BJ (cell line): Measurements from ENCODE around the gene NAV2. TPM values are rescaled to one million over a fixed set of nuclear protein-coding genes. Genes with fewer than 3 reads are reported as not detected.

Experiments
- CTCF ChIA-PET: fragments of 350-600 bp; formaldehyde crosslinking; extraction: SDS; loops from one replicate; lab custom pipeline; 2021; ENCODE audit warnings: antibody characterized with exemption, inconsistent platforms; lab: Yijun Ruan, JAX
- POLR2A ChIA-PET: fragments of 300-600 bp; sonication (Branson Sonifier 250); formaldehyde crosslinking; extraction: SDS; loops from one replicate; lab custom pipeline; 2021; ENCODE audit warnings: antibody characterized with exemption; lab: Charles Lee
- DNase-seq: peaks from one replicate; pipeline ENCODE4 v3.0.0-alpha.2; 2011; ENCODE audit warnings: low read depth
- H3K27me3 ChIP-seq: 2 replicates; pipeline ENCODE4 v1.6.0; 2011; ENCODE audit warnings: low read length; ENCODE audit not compliant: control insufficient read depth, insufficient read depth
- H3K36me3 ChIP-seq: 2 replicates; pipeline ENCODE4 v1.5.1; 2011; ENCODE audit warnings: low read length; ENCODE audit not compliant: control insufficient read depth, insufficient read depth
- H3K4me3 ChIP-seq: 2 replicates; pipeline ENCODE4 v1.5.1; 2011; ENCODE audit warnings: low read depth, mild to moderate bottlenecking, control low read depth, low read length
- polyA plus RNA-seq: library from polyadenylated mRNA; depleted of rRNA; stranded (reverse); fragments of >200 nt; gene quantifications from 2 replicates; pipeline ENCODE4 v1.2.3, GENCODE V29; 2011
- TF ChIP-seq, protein P1 (sequence below): IDR thresholded peaks from 2 replicates; pipeline ENCODE4 v1.5.1; 2011; ENCODE audit warnings: low read depth, mild to moderate bottlenecking, control low read depth, inconsistent platforms, low read length, moderate library complexity; ENCODE audit not compliant: insufficient read depth

NAV2 gene
- polyA plus RNA-seq, 1 experiment, result 6.1 TPM

DNA sequence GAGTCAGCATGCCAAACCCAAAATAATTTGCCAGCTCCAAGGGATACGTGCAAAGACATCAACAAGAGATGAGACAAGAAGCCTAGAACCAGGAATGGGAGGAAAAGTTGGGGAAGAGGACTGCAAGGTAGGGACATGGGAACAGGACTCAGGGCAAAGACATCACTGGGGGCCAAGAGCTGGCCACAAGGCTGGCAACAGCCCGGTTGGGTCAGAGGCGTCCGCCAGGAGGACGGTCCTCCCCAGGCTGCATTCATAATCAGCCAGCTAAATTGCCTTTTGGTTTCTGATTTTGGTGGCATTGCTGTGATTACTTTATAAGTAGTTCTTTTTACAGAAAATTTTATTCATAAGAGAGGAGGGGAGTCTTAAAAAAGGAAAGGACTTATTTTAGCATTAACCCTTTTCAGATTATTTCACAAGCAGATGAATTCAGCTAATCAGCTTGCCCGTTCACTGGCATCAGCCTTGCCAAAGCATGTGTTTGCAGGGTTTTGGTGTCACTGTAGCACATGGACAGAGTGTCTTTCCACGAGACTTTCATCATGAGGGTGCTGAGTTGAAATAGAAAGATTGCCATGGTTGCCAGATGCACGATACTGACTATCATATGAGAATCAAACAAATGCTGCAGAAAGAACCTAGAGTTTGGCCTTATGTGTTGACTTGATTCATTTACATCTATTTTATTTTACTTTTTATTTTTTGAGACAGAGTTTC lies 23.2 kb upstream of the NAV2 start:
- ChIA-PET POLR2A (no interaction called here), CTCF (interaction anchor here (1.5 kb wide), 1 partner anchor 126 kb away, joined by 4 read pairs; no protein-coding TSS in a partner anchor)
- no peaks in the 10 kb centered on the region for H3K36me3 ChIP-seq
- TF ChIP-seq, protein P1, sequence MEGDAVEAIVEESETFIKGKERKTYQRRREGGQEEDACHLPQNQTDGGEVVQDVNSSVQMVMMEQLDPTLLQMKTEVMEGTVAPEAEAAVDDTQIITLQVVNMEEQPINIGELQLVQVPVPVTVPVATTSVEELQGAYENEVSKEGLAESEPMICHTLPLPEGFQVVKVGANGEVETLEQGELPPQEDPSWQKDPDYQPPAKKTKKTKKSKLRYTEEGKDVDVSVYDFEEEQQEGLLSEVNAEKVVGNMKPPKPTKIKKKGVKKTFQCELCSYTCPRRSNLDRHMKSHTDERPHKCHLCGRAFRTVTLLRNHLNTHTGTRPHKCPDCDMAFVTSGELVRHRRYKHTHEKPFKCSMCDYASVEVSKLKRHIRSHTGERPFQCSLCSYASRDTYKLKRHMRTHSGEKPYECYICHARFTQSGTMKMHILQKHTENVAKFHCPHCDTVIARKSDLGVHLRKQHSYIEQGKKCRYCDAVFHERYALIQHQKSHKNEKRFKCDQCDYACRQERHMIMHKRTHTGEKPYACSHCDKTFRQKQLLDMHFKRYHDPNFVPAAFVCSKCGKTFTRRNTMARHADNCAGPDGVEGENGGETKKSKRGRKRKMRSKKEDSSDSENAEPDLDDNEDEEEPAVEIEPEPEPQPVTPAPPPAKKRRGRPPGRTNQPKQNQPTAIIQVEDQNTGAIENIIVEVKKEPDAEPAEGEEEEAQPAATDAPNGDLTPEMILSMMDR, result no peak
- DNase-seq, result no peak
- no peak overlapping the region for H3K4me3 ChIP-seq
- H3K27me3 ChIP-seq, result no peaks in the 10 kb centered on the region

DNA sequence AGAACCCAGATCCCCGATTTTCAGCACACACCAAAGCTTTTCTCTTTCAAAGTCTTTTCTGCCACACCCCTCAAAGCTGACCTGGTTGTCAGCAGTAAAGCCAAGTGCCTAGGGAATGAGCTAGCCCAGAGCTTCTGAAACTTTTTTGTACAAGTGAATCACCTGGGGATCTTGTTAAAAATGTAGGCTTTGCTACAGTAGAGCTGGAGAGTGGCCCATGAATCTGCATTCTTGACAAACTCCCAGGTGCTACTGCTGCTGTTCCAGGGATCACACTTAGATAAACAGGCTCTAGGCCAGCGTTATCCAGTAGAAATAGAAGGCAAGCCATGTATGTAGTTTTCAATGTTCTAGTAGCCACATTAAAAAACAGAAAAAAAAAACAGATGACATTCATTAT lies 21.8 kb upstream of the NAV2 start:
- CTCF ChIA-PET, result no interaction called here
- POLR2A ChIA-PET, result no interaction called here
- DNase-seq, result no peak

DNA sequence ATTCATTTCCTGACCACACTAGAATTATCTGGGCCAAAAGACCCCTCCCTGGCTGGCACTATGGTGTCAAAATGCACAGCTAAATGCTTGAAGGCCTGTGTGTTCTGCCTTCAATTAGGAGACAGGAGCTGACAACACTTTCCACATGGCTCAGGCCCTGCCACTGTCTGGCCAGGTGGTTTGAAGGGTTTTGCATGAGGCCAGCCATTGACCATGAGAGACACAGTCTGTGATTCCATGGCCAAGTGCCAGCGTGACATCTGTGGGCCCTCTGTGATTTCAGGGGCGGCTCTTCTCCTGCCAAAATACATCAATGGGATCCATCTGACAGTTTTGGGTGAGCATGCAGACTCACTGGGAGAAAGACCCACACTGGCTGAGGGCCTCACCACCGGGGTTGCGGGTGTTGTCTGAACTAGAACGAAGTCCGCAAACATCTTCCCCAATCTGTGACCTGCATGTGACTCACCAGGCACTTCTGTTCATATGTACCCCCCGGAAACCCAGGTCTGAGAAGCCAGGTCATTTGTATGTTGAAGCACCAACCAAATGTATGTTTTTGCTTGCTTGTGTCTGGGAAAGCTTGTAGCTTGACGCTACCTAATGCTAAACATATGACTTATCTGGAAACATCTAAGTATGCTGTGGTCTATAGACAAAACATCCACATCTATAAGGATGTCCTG lies 20.7 kb upstream of the NAV2 start:
- Histone ChIP-seq H3K4me3 (no peak overlapping the region), H3K27me3 (no peaks in the 10 kb centered on the region), H3K36me3 (no peaks in the 10 kb centered on the region)
- POLR2A ChIA-PET, result no interaction called here
- TF ChIP-seq, protein P1, result no peak
- CTCF ChIA-PET, result no interaction called here
- DNase-seq, result no peak

More for the DNA sequence above, 21.8 kb upstream of the NAV2 start:
- H3K4me3 ChIP-seq, result no peak overlapping the region
- TF ChIP-seq, protein P1, result no peak
- H3K36me3 ChIP-seq, result no peaks in the 10 kb centered on the region
- H3K27me3 ChIP-seq, result no peaks in the 10 kb centered on the region

DNA sequence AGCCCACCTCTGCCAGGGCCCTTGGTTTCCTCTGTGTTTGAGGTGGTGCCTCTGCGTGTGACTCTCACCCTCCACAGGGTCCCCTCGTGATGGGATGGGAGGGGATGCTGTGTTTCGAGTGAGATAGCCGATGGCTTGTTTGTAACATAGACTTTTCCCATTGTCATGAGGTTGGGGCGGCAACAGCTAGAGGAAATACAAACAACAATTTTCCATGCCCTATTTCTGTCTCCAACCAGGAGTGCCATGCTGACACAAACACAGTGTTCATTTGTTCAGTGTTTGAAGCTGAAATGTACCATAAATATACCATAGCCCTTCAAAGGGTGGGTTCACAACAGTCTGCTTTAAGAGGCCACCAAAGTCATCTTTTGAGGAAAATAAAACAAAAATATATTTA lies 19.5 kb upstream of the NAV2 start:
- H3K36me3 ChIP-seq, result no peaks in the 10 kb centered on the region
- ChIA-PET POLR2A (no interaction called here), CTCF (no interaction called here)
- no peak overlapping the region for H3K4me3 ChIP-seq
- no peaks in the 10 kb centered on the region for H3K27me3 ChIP-seq
- DNase-seq, result no peak
- TF ChIP-seq, protein P1, result no peak

DNA sequence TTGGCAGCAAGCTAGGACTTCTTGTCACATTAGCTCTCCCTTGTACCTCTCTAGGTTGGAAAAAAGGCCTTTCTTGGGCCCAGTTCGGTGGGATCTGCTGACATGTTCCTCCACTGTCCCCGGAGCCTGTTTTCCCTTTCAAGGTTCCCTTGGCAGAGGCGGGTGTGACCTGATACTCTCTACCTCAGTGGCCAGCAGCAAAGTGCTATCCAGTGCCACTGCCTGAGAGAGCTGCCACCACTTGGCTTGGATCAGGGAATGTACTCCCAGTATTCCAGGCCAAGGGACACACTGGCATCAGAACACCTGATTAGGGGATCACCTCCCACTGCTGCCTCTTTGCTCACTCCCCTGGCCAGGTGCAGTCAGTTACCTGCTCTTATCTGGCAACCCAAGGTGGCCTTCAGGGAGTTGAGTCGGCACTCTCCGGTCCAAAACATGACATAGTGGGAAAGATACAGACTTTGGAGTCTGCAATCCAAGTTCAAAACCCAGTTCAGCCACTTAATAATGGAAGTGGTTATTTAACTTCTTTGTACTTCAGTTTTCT lies 17.8 kb upstream of the NAV2 start:
- CTCF ChIA-PET, result interaction anchor here (1.1 kb wide), 1 partner anchor 48 kb away, joined by 3 read pairs; no protein-coding TSS in a partner anchor
- H3K27me3 ChIP-seq, result no peaks in the 10 kb centered on the region
- no peaks in the 10 kb centered on the region for H3K36me3 ChIP-seq
- POLR2A ChIA-PET, result no interaction called here
- no peak overlapping the region for H3K4me3 ChIP-seq
- no peak for DNase-seq
- TF ChIP-seq, protein P1, result no peak
